Cerebellar nuclear complex (tissue), 1 donor: ENCODE measurements around the gene WNT11.
A peak's percentile ranks its signal among the peaks of the same experiment; 100 is the strongest.

ENCODE experiments used
- DNase-seq, 2 experiments: peaks; one replicate each; lab custom pipeline; 2025; lab: John Stamatoyannopoulos, UW

WNT11 gene

DNA sequence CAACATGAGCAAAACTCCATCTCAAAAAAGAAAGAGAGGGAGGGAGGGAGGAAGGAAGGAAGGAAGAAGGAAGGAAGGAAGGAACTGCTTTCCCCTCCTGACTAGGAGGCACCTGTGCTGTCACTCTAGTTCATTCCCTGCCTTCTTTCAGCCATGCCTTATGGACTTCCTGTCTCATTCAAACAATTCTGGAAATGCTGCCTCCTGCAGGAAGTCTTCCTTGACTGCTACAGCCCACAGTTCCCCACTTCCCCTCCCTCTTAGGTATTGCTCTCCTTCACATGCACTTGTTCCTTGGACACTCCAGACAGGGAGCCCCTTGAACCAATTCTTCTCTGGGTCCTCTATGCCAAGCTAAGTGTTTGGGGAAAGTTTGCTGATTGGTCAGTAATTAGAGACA lies 31.6 kb upstream of the WNT11 start:
- no peak for DNase-seq

DNA sequence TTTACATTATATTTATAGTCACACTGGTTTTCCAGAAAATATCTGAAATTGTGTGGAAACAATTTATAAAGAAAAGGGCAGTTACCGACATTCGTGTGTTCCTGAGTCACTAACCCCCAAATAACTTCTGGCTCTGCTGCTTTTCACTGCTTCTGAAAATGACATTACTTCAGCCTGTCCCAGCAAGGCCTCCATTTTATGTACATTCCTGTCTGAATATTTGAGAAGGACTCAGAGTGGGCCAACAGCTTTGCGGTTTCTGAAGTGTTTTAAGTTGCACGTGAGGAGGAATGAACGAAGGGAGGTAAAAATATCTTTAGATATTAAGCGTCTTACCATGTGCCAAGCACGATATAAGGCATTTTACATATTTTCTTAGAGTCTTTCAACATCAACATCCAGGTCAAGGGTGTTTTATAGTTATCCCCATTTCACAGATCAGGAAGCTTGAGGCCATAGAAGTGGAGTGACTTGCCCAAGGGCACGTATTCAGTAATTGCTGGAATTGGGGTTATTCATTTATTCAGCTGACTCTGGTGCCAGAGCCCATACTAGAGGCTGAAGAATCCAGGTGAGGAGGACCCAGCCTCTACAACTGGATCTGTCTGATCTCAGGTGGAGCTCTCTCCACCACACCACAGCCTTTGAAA lies 30.8 kb upstream of the WNT11 start:
- no peak for DNase-seq

DNA sequence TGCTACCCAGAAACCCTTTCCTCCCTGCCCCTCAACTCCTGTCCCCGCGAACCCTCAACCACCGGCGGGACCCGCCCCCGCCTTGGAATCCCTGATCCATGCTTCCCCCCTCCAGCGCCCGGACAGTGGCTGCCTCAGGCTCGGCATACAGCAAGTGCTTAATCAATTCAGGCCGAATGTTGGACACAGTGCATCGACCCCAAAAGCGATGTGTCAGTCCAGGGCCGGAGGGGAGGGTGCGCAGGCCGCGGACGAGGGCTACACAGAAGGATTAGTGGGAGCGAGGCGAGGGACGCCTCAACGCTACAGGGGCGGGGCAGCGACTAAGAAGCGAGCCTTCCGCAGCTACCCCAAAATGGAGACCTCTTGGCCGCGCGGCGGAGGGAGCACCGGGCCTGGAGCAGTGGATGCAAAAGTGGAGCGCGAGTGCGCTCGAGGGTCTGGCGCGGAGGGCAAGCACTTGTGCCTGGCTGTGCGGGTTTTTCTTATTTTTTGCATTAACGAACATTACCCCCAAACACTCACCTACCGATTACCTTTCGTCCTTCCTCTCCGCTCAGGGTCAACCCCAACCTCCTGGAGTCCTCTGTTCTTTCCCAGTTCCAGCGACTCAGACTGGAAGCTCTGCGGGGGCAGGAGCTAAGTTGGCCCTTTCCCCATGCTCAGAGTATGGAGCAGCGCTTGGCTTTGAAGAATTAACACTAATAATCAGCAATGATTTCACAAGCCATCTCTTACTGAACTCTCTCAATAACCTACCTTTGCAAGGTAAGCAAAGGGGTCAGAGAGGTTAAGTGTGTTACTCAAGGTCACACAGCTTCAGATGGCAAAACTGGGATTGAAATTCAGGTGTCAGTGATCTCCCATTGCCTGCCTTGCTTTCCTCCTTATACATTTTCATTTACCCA lies 30.0 kb upstream of the WNT11 start:
- peak in 1 of 2 experiments; percentile 4 for DNase-seq

DNA sequence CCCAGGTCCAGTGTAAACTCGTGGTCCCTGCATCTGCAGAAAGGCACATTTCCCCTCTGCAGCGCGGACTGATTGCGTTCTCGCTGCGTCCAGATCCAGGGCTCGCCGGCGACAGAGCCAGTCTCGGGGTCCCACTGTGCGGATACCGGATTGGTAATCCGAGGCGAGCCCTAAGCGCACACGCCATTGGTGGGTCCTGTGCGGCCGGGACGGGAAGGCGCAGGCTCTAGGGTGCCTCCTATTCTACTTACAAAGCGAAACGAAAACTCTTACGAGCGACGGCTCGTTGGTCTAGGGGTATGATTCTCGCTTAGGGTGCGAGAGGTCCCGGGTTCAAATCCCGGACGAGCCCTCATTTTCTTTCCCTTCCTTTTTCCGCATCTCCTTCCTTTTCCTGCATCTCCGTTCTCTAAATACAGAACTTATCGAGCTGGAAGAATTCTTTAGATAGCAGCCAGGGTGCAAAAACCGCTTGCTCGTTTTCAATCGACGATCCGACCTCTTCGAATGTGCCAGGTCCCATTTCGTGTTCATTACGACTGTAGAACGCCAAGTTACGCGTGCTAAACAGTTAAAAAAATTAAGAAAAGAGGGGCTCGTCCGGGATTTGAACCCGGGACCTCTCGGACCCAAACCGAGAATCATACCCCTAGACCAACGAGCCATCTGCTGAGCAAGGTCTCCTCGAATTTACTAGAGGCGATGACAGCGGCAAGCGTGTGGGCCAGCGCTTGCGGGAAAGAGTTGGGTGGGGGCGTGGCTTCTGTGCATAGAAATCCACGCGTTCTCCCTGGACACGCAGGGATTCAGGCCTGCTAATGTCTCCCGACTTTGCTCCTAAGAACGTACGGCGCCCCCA lies 29.2 kb upstream of the WNT11 start:
- DNase-seq: peak; percentile 29 to 80

DNA sequence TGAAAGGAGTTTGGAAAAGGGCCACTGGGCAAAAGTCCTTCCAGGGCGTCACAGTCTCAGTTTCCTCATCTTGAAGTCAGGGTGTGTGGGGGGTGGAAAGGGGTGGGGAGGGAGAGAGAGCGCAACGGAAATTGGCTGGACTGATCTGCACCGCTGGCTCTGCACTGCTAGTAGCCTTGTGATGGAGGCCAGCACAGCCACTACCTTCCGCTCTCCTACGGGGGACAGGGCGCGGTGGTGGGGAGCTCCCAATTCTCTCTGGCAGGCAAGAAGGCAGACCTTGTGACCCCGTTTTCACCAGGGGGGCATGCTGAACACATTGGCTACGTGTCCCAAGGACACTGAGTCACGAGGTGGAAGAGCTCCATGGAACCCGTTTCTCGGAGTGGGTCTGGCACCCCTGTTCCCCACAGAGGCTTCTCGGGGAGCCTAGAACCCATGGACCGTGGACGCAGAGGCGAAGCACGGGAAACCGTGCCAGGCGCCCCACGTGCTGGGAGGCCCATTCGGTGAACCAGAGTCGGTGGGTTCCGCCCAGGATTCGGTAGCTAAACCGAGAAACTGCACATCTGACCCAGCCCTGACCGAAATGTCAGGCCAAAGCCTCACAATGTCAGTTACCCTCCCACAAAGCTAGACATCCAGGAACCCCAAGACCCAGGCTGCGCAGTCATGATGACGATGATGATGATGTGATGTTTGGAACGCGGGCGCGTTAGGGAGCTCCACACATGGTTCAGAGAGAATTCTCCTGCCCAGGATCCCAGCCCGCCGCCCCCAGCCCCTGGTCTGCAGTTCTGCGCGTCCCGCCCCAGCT lies 28.3 kb upstream of the WNT11 start:
- peak; percentile 19 to 45 for DNase-seq

- no peak for DNase-seq
Measured at GRCh38 chr11:76234021-76234415, 27.7 kb upstream of the WNT11 start.

- no peak for DNase-seq
Measured at GRCh38 chr11:76233196-76233921, 27.1 kb upstream of the WNT11 start.

DNA sequence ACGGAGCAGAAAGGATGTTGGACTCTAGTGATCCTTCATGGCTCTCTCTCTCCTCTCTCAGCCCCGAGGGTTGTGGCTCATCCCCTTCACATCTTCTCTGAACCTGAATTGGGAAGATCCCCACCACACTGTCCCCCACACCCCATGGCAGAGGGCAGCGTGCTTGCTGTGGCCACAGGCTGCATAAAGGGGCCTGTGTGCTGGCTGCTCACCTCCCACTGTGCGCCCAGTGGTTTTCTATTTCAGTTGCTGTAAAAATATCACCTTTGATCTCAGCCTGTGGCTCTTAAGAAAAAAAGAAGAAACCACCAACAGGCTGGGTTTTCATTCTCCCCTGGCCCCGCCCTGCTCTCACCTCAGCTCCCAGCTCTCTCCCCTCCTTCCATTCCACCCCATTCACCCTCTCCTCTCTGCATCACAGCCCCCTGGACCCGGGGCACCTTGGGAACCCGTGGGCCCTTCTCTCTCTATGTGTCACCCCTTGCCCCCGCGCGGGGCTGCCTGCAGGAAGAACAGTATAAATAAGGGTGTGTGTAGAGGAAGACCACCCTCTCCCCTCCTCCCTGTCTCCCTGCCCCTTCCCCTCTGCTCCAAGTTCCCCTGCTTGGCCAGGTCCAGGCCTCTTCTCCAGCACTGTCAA lies 25.8 kb upstream of the WNT11 start:
- DNase-seq: no peak

DNA sequence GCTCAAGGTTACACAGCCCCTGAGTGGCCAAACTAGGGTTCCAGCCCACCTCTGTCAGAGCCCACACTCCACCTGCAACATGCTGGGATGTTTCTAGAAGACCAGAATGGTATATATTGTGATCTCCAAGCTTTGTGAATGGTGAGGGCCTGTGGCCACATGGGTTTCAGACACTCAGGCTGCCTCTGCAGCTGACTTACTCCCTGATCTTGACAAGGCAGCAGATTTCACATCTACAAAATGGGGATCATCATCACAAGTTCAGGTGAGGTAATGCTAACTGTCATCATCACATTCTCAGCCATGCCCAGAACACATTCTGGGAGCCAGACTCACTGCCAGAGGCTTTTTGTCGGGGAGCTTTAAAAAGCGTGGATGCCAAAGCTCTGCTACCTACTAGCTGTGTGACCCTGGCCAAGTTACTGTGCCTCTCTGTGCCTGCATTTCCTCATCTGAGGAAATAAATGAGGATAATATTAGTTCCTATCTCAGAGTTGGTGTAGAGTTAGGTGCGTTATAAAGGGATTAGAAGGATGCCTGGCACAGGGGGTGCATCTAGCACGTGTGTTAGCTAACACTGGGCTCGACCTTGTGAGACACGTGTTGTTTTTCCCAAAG lies 24.9 kb upstream of the WNT11 start:
- DNase-seq: no peak

GRCh38 chr11:76230392-76230791 lies 24.1 kb upstream of the WNT11 start:
- DNase-seq: no peak

DNA sequence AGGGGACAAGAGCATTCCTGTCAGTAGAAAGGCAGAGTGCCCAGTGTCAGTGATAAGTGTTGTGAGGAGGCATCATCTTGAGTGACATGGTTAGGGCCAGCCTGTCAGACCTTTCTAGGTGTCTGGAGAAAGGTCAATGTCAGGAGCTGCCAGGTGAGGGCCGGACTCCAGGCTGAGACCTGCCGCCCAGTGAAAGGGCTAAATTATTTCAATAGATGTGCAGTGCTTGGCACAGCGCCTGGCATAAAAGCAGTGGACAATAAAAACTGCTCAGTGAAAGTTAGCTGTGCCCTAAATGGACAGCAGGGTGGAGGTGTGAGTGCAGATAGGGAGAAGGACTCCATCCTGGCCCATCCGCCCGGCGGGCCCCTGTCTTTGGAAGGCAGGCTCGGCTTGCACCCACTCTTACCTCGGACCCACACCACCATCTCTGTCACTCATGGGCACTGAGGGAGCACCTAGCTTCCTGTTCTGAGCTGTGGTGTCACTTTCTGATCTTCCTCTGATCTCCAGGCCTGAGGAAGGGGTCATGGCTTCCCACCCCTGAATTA lies 23.5 kb upstream of the WNT11 start:
- no peak for DNase-seq

DNA sequence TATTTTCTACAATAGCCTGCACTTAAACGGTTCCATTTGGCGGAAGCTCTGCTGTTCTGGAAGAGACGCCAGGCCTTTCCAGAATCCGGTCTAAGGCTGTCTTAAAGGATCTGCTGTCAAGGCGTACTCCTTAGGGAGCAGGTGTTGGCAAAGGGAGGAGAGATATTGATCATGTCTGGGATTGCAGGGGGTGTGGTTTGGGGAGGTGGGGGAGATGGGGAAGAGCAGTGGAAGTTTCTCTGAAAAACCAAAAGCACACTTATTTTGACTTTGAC lies 22.5 kb upstream of the WNT11 start:
- DNase-seq: no peak

DNA sequence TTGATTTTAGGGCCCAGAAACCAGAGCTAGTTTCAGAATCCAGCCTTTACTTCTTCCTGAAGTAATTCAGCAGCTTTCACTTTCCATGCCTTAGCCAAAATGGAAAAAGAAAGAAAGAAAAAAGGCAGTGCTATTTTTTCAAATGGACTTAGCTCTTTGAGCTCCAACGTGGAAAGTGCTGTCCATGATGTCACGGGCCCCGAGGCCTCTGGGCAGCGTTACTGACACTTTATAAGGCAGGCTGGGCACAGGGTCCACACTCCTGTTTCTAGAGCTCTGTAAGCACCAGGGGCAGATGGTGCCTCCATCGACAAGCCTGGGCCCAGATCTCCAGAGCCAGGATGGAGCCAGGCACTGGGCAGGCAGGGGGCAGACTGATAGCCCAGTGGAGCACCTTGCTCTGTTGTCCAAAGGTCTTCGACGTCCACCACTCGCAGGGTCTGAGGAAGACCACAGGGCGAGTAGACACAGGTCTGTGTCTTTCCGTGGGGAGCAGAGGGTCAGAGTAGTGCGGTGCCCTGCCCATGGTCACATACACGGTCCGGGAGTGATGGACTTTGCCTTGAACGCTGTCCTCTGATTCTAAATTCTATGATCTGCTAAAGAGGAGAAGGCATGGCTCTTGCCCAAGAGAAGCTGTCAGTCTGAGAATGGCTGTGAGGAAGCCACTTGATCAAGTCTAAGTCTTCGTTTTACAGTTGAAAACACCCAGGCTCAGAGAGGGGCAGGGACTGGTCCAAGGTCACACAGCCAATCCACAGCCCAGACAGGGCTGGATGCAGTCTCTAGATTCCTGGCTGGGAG lies 22.0 kb upstream of the WNT11 start:
- no peak for DNase-seq

- DNase-seq: no peak
Measured at GRCh38 chr11:76226626-76227025, 20.3 kb upstream of the WNT11 start.

DNA sequence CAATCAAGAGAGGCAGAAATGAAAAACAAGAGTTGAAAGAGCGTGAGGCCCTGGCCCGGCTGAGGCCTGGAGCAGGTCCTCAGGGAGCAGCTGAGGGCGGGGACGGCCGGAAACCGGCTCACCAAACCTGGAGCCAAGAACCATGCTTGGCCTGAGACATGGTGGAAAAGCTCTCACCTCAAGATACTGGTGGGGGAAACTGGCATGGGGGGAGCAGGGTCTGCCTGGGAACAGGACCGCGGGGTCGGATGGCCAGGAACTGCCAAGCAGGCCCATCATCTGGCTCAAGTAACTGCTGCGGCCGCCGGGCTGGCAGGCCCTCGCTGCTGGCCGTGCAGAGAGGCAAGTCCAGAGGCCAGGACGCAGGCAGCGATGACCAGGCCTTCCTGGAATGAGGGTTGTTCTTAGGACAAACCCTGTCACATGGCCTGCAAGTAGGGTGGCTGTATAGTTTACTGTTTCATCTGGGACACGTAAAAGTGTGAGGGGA lies 18.9 kb upstream of the WNT11 start:
- no peak for DNase-seq

- DNase-seq: no peak
Measured at GRCh38 chr11:76224461-76225121, 18.3 kb upstream of the WNT11 start.

GRCh38 chr11:76221365-76221764 lies 15.1 kb upstream of the WNT11 start:
- no peak for DNase-seq

DNA sequence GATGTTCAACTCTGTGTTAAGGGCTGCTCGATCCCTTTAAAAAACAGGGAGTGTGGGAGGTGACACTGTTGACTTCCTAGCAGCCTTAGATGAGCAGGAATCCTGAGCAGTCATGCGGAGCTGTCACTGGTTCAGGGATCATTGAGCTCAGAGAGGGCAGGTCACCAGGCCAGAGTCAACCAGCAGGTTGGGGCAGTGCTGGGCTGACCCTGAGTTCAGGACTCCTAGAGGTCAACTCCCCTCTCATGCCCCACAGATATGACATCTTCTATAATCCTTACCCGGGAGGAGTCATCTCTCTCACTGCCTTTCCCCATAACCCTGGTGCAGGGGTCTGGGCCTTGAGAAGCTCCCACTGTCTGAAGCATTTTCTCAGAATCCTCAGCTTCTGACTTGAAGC lies 12.9 kb upstream of the WNT11 start:
- no peak for DNase-seq
